Retinal pigment epithelial cell (primary cell): ENCODE data around the gene RB1.
"Not testable (repeated sequence)": the region's sequence is repeated elsewhere in the genome, so short reads cannot be mapped to it uniquely, and the experiment has no call there.

Source experiments
- DNase-seq: peaks from one replicate; pipeline ENCODE4 v3.0.0-alpha.2; 2010; ENCODE audit warnings: low read depth
- H3K4me3 ChIP-seq: 2 replicates; pipeline ENCODE4 v1.5.1; 2011; ENCODE audit warnings: mild to moderate bottlenecking, low read length, control low read depth, moderate library complexity
- TF ChIP-seq, protein P1 (sequence below): conservative IDR thresholded peaks from 2 replicates; pipeline ENCODE4 v1.5.1; 2011; ENCODE audit warnings: low read depth, low read length, control low read depth, inconsistent platforms

Gene RB1

DNA sequence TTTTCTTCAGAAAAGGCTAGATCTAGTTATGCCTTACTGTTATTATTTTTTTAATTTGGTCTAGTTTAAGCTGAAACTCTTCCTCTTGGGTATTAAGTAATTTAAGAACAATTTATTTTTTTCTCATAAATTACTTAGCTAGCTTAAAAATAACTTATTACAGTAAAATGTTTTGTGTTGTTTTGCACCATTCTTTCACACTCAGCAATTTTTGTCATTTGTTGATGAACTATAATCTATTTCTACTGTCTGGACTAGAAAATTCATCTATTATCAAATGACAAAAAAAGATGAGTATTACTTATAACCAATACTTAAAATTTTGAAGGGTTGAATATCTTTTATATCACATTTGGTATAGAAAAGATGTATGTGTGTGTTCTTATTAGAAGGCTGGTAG, 111.0 kb downstream of the RB1 start:
- TF ChIP-seq, protein P1, sequence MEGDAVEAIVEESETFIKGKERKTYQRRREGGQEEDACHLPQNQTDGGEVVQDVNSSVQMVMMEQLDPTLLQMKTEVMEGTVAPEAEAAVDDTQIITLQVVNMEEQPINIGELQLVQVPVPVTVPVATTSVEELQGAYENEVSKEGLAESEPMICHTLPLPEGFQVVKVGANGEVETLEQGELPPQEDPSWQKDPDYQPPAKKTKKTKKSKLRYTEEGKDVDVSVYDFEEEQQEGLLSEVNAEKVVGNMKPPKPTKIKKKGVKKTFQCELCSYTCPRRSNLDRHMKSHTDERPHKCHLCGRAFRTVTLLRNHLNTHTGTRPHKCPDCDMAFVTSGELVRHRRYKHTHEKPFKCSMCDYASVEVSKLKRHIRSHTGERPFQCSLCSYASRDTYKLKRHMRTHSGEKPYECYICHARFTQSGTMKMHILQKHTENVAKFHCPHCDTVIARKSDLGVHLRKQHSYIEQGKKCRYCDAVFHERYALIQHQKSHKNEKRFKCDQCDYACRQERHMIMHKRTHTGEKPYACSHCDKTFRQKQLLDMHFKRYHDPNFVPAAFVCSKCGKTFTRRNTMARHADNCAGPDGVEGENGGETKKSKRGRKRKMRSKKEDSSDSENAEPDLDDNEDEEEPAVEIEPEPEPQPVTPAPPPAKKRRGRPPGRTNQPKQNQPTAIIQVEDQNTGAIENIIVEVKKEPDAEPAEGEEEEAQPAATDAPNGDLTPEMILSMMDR: no peak
- no peak overlapping the region for H3K4me3 ChIP-seq
- DNase-seq: no peak

DNA sequence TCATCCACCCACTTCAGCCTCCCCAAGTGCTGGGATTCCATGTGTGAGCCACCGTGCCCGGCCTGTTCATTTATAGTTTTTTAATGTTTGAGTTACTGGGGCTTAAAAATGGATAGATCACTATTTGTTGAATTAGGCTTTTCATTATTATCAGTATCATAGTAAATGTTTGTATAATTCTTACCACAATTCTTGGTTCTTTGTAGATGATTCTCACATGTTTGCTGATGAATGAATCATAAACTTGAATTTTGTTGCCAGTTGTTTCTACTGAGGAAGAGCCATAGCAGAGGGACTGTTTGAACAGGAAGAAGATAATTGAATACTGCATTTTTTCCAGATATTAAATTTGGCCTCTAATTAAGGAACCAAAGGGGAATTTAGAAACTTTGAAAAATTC, 112.0 kb downstream of the RB1 start:
- DNase-seq: no peak
- no peak overlapping the region for H3K4me3 ChIP-seq
- TF ChIP-seq, protein P1: no peak

DNA sequence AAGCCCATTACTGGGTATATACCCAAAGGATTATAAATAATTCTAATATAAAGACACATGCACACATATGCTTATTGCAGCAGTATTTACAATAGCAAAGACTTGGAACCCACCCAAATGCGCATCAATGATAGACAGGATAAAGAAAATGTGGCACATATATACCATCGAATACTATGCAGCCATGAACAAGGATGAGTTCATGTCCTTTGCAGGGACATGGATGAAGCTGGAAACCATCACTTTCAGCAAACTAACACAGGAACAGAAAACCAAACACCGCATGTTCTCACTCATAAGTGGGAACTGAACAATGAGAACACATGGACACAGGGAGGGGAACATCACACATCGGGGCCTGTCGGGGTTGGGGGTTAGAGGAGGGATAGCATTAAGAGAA, 118.5 kb downstream of the RB1 start:
- not testable (repeated sequence) for DNase-seq, H3K4me3 ChIP-seq

DNA sequence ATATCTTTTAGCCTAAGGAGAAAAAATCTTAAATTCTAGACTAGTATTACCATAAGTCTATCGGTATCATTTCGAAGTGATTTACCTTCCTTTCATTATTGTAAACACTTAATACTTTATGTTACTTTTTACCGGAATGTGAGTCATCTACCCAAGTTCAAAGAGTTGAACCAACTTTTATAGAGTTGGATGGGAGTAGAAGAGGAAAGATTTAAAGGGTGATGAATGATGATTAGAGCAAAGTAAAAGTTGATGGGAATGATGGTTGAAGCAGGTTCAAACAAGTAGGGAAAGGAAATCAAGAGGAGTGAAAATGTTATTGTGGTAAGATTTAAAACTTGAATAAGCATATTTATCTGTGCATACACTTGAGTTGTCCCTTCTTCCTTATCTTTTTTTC, 120.7 kb downstream of the RB1 start:
- no peak overlapping the region for H3K4me3 ChIP-seq
- no peak for DNase-seq
- TF ChIP-seq, protein P1: no peak

DNA sequence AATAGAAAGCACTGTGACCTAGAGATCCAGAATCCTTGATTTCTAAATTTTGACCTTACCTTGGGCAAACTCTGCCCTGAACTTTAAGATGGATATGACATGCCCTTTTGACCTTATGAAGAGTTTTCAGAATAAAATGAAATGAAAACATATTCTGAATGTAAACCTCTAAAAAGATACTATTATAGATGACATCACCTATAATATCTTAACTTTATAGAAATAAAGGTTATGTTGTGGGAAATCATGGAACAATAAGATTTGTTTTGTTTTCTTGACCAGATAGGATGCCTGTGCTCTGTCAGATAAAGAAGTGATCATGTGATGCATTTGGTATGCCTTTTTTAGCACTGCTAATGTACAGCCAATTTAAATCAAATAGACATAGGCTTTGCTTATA, 122.5 kb downstream of the RB1 start:
- H3K4me3 ChIP-seq: no peak overlapping the region
- TF ChIP-seq, protein P1: no peak
- no peak for DNase-seq

DNA sequence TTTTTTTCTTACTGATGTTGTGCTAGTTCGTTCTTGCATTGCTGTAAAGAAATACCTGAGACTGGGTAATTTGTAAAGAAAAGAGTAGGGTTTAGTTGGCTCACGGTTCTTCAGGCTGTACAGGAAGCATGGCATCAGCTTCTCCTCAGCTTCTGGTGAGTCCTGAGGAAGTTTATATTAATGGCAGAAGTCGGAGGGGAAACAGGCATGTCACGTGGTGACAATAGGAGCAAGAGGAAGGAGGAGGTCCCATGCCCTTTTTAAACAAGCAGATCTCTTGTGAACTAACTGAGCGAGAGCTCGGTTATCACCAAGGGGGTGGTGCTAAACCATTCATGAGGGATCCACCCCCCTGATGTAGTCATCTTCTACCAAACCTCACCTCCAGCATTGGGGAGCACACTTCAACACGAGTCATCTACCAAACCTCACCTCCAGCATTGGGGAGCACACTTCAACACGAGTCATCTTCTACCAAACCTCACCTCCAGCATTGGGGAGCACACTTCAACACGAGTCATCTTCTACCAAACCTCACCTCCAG, 123.3 kb downstream of the RB1 start:
- H3K4me3 ChIP-seq, DNase-seq: not testable (repeated sequence)

DNA sequence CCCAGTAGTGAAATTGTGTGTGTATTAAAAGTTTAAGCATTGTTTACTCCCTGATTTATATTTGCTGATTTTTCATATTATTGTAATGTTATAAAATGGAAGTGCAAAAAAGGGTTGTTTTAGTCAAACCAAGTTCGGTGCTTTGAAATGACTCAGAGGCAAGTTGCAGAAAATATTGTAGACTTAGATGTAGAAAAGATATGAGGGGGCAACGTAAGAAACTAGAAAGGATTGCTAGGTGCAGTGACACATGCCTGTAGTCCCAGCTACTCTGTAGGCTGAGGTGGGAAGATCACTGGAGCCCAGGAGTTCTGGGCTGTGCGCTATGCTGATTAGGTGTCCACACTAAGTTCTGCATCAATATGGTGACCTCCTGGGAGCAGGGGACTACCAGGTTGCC, 125.5 kb downstream of the RB1 start:
- DNase-seq: no peak
- TF ChIP-seq, protein P1: no peak
- H3K4me3 ChIP-seq: no peak overlapping the region

DNA sequence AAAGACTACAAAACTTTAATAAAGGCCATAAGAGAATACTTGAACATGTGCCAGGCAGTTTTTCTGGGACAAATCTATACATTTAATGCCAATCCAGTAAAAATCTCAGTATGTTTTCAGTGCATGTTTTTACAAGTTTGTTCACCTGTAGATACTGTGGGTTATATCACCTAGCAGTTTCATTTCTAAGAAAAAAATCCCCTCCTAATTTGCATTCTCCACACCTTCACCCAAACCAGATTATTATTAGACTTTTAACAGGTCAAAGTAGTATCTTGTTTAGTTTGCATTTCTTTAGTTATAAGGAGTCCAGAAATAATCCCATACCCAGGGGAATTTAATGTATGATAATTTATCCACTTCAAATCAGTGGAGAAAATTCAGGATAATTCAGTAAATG, 126.3 kb downstream of the RB1 start:
- no peak overlapping the region for H3K4me3 ChIP-seq
- TF ChIP-seq, protein P1: no peak
- no peak for DNase-seq
